ENCODE data around the gene APOC1.
"Not testable (repeated sequence)": the region's sequence is repeated elsewhere in the genome, so short reads cannot be mapped to it uniquely, and the experiment has no call there.

Gene APOC1

DNA sequence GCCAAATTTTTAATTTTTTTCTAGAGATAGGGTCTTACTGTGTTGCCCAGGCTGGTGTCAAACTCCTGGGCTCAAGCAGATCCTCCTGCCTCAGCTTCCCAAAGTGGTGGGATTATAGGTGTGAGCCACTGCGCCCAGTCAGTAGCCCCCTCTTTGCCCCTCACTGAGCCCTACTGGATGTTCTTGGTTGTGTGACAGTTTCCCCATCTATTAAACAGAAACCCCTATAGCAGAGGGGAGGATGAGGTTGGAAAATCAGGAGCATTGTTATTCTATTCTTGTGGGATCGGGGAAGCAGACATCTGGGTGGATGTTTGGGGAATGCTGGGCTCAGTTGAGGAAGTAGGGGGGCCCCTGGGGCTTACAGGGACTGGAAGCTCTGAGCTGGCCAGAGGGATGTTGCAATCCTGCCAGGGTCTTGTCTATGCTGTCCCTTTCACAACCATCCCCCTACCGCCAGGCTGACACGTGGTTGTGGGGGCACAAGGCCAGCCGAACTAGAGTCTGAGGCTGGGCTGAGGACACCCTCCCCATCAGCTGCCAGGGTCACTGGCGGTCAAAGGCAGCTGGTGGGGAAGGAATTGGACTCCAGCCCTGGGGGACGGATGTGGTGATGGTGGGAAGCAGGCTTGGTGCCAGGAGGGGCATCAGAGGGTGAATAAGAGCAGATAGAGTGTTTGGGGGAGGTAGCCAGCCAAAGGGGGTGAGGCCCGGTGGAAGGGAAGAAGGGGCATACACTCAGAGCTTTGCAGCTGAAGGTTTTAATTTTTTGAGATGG, 10.9 kb downstream of the APOC1 start:
- TF ChIP-seq, protein P1, sequence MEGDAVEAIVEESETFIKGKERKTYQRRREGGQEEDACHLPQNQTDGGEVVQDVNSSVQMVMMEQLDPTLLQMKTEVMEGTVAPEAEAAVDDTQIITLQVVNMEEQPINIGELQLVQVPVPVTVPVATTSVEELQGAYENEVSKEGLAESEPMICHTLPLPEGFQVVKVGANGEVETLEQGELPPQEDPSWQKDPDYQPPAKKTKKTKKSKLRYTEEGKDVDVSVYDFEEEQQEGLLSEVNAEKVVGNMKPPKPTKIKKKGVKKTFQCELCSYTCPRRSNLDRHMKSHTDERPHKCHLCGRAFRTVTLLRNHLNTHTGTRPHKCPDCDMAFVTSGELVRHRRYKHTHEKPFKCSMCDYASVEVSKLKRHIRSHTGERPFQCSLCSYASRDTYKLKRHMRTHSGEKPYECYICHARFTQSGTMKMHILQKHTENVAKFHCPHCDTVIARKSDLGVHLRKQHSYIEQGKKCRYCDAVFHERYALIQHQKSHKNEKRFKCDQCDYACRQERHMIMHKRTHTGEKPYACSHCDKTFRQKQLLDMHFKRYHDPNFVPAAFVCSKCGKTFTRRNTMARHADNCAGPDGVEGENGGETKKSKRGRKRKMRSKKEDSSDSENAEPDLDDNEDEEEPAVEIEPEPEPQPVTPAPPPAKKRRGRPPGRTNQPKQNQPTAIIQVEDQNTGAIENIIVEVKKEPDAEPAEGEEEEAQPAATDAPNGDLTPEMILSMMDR (IDR thresholded peaks at IDR 0.05; ENCODE audit: insufficient read depth, low read depth, low read length, missing control alignments), result no peak
- H3K4me3 ChIP-seq (ENCODE audit: low read depth, low read length), result no peak overlapping the region
- no peak for DNase-seq (ENCODE audit: low read depth)

DNA sequence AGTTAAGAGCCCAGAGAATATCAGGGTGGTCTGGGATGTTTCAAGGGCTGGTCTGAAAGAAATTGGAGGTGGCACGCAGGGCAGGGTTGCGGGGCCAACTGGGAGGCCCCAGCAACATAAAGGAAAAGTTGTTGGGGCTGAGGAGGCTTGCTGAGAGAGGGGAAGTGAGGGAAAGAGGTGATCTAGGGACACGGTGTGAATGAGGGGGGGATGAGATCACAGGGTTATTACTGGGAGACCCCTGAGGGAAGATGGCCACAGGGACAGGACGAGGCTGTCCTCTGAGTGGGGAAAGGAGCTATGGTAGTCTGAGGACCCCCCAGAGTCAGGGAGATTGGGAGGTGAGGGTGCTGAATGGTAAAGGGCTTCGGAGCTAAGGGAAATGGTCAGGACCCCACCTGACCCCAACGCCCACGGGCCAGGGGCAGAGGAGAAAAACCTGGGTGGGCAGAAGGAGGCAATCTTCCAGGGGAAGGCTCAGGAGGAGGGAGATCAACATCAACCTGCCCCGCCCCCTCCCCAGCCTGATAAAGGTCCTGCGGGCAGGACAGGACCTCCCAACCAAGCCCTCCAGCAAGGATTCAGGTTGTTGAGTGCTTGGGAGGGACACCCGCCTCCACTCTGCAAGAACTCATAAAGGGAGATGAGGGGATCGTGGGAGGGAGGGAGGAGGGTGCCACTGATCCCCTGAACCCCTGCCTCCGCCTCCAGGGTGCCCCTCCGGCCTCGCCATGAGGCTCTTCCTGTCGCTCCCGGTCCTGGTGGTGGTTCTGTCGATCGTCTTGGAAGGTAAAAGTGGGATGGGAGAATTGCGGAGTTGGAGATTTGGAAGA, 12.1 kb downstream of the APOC1 start:
- H3K4me3 ChIP-seq (ENCODE audit: low read depth, low read length); DNase-seq (ENCODE audit: low read depth): not testable (repeated sequence)

DNA sequence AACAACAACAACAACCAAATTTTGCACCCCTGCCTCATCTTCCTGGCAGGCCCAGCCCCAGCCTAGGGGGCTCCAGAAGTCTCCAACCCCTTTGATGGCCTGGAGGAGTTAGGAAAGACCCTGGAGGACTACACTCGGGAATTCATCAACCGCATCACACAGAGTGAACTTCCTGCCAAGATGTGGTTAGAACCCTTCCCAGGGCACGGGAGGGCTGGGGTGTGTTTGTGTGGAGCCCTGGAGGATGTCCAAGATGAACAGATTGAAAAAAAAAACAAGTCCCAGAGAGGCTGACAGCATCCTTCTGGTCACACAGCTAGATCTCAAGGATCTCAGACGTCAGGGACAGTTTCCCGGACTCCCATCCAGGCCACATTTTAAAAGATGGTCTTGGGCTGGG, 13.3 kb downstream of the APOC1 start:
- H3K4me3 ChIP-seq (ENCODE audit: low read depth, low read length), result no peak overlapping the region
- TF ChIP-seq, protein P1 (IDR thresholded peaks at IDR 0.05; ENCODE audit: insufficient read depth, low read depth, low read length, missing control alignments), result no peak
- no peak for DNase-seq (ENCODE audit: low read depth)

DNA sequence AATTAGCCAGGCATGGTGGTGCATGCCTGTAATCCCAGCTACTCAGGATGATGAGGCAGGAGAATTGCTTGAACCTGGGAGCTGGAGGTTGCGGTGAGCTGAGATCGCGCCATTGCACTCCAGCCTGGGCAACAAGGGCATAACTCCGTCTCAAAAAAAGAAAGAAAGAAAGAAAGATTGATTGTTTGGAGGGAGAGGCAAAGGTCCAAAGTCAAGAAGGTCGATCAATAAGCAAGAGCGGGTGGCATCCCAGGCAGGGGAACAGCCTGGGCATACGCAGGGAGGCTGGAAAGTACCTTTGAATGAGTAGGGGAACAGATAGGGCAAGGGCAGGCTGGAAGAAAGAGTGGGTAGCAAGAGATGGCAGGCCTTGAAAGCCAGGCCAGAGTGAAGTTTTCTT, 15.7 kb downstream of the APOC1 start:
- TF ChIP-seq, protein P1 (IDR thresholded peaks at IDR 0.05; ENCODE audit: insufficient read depth, low read depth, low read length, missing control alignments), result no peak
- DNase-seq (ENCODE audit: low read depth), result no peak
- no peak overlapping the region for H3K4me3 ChIP-seq (ENCODE audit: low read depth, low read length)

DNA sequence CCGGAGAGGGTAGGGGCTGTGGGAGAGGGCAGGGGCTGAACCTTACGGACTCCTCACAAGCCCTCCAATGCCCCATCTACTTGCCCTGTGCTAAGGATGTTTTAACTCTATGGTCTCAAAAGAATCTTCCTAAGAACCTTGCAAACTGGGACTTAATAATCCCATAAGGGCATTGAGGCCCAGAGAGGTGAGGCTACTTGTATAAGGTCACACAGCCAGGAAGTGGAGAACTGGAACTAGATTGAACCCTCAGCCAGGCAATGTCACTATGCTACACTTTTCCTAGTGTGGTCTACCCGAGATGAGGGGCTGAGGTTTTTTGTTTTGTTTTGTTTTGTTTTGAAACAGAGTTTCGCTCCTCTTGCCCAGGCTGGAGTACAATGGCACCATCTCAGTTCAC, 17.1 kb downstream of the APOC1 start:
- DNase-seq (ENCODE audit: low read depth), result no peak
- TF ChIP-seq, protein P1 (IDR thresholded peaks at IDR 0.05; ENCODE audit: insufficient read depth, low read depth, low read length, missing control alignments), result no peak
- no peak overlapping the region for H3K4me3 ChIP-seq (ENCODE audit: low read depth, low read length)

DNA sequence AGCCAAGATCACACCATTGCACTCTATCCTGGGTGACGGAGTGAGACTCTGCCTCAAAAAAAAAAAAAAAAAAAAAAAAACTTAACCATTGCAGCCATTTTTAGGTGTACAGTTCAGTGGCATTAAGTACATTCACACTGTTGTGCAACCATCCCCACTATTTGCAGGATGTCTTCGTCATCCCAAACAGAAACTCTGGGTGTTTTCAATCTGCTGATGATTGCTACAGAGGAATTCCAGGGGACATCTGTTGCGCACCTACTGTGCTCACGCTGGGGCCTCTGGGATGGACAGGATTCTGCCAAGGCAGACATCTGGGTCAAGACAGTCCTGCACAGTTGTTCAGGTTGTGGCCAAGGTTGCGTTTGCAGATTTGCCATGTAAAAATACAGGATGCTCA, 25.3 kb downstream of the APOC1 start:
- no peak for DNase-seq (ENCODE audit: low read depth)
- TF ChIP-seq, protein P1 (IDR thresholded peaks at IDR 0.05; ENCODE audit: insufficient read depth, low read depth, low read length, missing control alignments), result no peak
- no peak overlapping the region for H3K4me3 ChIP-seq (ENCODE audit: low read depth, low read length)

DNA sequence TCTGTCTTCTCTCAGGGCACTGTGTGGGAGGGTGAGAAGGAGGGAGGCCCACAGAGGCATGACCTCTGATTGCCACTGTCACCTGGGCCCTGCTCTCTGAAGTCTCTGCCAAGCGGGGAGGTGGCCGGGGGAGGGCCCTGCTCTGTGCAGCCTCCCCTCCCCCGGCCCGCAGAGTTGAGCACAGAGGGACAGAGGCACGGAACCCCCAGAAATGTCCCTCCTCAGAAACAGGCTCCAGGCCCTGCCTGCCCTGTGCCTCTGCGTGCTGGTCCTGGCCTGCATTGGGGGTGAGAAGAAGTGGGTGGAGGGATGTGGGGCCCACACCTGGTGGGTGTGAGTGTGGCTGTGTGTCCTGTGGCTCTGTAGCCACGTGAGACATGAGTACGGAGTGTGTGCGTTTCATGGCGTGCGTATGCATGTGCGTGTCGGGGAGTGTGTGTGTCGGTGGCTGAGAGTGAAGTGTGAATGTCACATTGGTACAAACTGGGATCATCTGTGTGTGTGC, 27.7 kb downstream of the APOC1 start, which contains the start of gene APOC4:
Gene APOC4, plus strand, starts transcription at position 171 of the 505 bp plus-strand sequence. Its CDS starts 41 bp downstream, at position 212.
- no peak for DNase-seq (ENCODE audit: low read depth)
- no peak within 1 kb of the TSS for H3K4me3 ChIP-seq (ENCODE audit: low read depth, low read length)
- TF ChIP-seq, protein P1 (IDR thresholded peaks at IDR 0.05; ENCODE audit: insufficient read depth, low read depth, low read length, missing control alignments), result no peak

Measured in GM12865 (cell line).